Measurements from ENCODE around the gene SNX25. TPM values are rescaled to one million over a fixed set of nuclear protein-coding genes. Genes with fewer than 3 reads are reported as not detected.

The SNX25 gene
- total and polyA plus RNA-seq, 10 of the 15 experiments (the other 5 are each of a cell fraction or from before 2014, with no cell fraction given) = 11.2 to 117 (median 62.8) TPM

DNA sequence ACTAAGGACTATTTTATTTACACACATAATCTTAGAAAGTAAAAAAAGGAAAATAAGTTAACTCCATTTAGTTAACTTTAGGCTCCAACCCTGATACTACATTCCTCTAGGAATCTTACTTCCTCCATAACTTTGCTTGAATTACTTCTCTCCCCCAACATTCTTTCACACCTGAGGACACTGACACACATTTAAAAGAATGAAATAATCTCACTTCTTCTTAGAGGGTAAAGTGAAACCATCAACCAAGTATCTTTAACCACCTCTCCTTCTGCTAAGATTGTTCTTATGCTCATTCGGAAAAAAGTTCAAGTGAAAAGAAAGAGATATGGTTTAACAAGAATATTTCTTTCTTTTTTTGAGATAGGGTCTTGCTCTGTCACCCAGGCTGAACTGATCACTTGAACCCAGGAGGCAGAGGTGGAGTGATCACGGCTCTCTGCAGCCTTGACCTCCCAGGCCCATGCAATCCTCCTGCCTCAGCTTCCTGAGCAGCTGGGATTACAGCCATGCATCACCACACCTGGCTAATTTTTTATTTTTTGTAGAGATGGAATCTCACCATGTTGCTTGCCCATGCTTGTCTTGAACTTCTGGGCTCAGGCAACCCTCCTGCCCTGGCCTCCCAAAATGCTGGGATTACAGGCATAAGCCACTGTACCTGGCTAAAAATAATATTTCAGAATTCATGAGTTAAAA lies 37.9 kb upstream of the SNX25 start (continued):
- peak; percentile 62; the same call in 1 of the 2 replicates for TF ChIP-seq IKZF1 (conservative IDR thresholded peaks at IDR 0.05)

DNA sequence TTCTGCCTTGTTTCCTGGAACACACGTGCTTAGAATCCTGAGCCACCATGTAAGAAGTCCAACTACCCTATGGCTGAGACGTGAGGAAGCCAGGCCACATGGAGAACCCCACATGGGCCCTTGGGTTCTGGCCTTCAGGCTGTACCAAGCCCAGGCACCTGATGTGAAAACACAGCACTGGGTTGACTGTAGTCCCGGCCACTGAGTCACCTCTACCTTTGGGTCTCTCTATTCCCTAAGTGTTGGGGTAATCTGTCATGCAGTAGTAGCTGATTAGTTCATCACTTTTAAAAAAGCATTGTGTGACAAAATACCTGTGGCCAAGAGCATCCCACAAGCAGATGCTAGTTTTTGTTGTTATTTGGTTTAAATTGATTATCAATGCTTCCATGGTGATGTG lies 29.9 kb upstream of the SNX25 start:
- in situ Hi-C loops (cut with MboI) (no loop called here), intact Hi-C loops (cut with micrococcal nuclease; ENCODE audit: unreplicated experiment) (no loop called here)
- Histone ChIP-seq H3K9me3 (replicated peaks; ENCODE audit: control insufficient read depth, insufficient read depth, low read length) (no peaks in the 10 kb centered on the region), H3K9ac (ENCODE audit: control insufficient read depth, insufficient read depth, low read length) (no peak overlapping the region), H3K27me3 (replicated peaks in 1 of 2; ENCODE audit: control insufficient read depth in 2 of 2, insufficient read depth in 2 of 2, low read length in 1 of 2) (no peaks in the 10 kb centered on the region), H3K79me2 (ENCODE audit: control insufficient read depth, insufficient read depth, low read length) (peaks cover 29% of the 10 kb centered on the region), H4K20me1 (ENCODE audit: control insufficient read depth, insufficient read depth) (no peaks in the 10 kb centered on the region), H3K4me3 (no peak overlapping the region), H3K27ac (ENCODE audit: control insufficient read depth, insufficient read depth) (no peak overlapping the region), H3K36me3 (ENCODE audit: control insufficient read depth in 2 of 2, insufficient read depth in 2 of 2, low read length in 1 of 2) (peaks cover 2 to 22% of the 10 kb centered on the region in 2 experiments; a peak in 3 of 4 replicates), H3K4me1 (ENCODE audit: control insufficient read depth, insufficient read depth, low read length) (no peaks in the 10 kb centered on the region), H2AFZ (ENCODE audit: control insufficient read depth, low read depth, low read length) (no peak overlapping the region), H3K4me2 (ENCODE audit: control insufficient read depth, insufficient read depth) (no peak overlapping the region)
- ATAC-seq = no peak
- POLR2A ChIA-PET = no interaction called here
- SMC1A ChIA-PET (ENCODE audit: uncharacterized antibody, unreplicated experiment) = no interaction called here
- WGBS (ENCODE audit: insufficient coverage, insufficient replicate concordance, low lambda C conversion rate, missing lambda C conversion rate) = 67% methylated on average over 3 of the region's 3 CpGs
- DNase-seq (ENCODE audit: low read depth, low spot score) = no peak
- no TSS peak for BruUV-seq (replicated peaks)
- FAIRE-seq = no peak
- no peak for TF ChIP-seq CBFB (IDR thresholded peaks at IDR 0.05; ENCODE audit: low read depth)
- TF ChIP-seq, protein P1, sequence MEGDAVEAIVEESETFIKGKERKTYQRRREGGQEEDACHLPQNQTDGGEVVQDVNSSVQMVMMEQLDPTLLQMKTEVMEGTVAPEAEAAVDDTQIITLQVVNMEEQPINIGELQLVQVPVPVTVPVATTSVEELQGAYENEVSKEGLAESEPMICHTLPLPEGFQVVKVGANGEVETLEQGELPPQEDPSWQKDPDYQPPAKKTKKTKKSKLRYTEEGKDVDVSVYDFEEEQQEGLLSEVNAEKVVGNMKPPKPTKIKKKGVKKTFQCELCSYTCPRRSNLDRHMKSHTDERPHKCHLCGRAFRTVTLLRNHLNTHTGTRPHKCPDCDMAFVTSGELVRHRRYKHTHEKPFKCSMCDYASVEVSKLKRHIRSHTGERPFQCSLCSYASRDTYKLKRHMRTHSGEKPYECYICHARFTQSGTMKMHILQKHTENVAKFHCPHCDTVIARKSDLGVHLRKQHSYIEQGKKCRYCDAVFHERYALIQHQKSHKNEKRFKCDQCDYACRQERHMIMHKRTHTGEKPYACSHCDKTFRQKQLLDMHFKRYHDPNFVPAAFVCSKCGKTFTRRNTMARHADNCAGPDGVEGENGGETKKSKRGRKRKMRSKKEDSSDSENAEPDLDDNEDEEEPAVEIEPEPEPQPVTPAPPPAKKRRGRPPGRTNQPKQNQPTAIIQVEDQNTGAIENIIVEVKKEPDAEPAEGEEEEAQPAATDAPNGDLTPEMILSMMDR (IDR thresholded peaks at IDR 0.05 in 2 of 3, conservative IDR thresholded peaks at IDR 0.05 in 1 of 3; ENCODE audit: control insufficient read depth in 2 of 3, extremely low read depth in 1 of 3, insufficient read depth in 1 of 3, low read depth in 3 of 3, low read length in 3 of 3) = no peak
- TF ChIP-seq, protein P2, sequence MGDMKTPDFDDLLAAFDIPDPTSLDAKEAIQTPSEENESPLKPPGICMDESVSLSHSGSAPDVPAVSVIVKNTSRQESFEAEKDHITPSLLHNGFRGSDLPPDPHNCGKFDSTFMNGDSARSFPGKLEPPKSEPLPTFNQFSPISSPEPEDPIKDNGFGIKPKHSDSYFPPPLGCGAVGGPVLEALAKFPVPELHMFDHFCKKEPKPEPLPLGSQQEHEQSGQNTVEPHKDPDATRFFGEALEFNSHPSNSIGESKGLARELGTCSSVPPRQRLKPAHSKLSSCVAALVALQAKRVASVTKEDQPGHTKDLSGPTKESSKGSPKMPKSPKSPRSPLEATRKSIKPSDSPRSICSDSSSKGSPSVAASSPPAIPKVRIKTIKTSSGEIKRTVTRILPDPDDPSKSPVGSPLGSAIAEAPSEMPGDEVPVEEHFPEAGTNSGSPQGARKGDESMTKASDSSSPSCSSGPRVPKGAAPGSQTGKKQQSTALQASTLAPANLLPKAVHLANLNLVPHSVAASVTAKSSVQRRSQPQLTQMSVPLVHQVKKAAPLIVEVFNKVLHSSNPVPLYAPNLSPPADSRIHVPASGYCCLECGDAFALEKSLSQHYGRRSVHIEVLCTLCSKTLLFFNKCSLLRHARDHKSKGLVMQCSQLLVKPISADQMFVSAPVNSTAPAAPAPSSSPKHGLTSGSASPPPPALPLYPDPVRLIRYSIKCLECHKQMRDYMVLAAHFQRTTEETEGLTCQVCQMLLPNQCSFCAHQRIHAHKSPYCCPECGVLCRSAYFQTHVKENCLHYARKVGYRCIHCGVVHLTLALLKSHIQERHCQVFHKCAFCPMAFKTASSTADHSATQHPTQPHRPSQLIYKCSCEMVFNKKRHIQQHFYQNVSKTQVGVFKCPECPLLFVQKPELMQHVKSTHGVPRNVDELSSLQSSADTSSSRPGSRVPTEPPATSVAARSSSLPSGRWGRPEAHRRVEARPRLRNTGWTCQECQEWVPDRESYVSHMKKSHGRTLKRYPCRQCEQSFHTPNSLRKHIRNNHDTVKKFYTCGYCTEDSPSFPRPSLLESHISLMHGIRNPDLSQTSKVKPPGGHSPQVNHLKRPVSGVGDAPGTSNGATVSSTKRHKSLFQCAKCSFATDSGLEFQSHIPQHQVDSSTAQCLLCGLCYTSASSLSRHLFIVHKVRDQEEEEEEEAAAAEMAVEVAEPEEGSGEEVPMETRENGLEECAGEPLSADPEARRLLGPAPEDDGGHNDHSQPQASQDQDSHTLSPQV (IDR thresholded peaks at IDR 0.05) = no peak
- TF ChIP-seq POLR2A (IDR thresholded peaks at IDR 0.05; ENCODE audit: low read depth, low read length) = no peak
- RAD21 ChIA-PET (ENCODE audit: unreplicated experiment) = no interaction called here
- CTCF ChIA-PET = no interaction called here
